ENCODE measurements around the gene CREB3L2. TPM values are rescaled to one million over a fixed set of nuclear protein-coding genes. Genes with fewer than 3 reads are reported as not detected.

CREB3L2 gene
- total and polyA plus RNA-seq, 2 of the 13 experiments (the other 11 are each of a cell fraction or from before 2014, with no cell fraction given): 22.1 to 41.1 TPM

DNA sequence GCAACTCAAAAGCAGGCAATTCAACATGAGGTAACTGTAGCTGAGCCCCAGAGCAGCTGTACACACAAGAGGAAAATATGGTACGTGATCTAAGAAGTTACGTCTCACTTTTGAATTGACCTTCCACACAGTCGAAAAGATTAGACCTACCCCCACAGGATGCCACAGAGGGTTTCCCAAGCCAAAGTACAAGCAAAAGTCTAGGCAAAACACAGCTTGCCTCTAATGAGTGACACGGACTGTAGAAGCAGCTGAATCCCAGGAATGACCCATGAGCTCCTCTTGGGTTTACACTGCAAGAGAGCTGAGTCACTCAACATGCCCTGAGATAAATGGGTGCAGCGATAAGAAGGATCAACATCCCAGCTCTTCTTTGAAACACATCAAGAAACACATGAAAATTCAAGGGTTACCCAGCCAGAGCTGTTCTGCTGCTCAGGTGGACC, 9.8 kb downstream of the CREB3L2 start (continued):
- TF ChIP-seq TP53 (CRISPR knock-in tag; conservative IDR thresholded peaks at IDR 0.05) (0 out of 2 replicates have a peak, but pooled peaks have one; percentile 60), GATAD2A (CRISPR knock-in tag; IDR thresholded peaks at IDR 0.05) (peak; percentile 76), MLLT10 (CRISPR knock-in tag; IDR thresholded peaks at IDR 0.05) (no peak), KDM3A (CRISPR knock-in tag; IDR thresholded peaks at IDR 0.05; ENCODE audit: low read depth) (no peak), KAT8 (CRISPR knock-in tag; IDR thresholded peaks at IDR 0.05) (0 out of 2 replicates have a peak, but pooled peaks have one; percentile 10), NAIF1 (CRISPR knock-in tag; IDR thresholded peaks at IDR 0.05; ENCODE audit: borderline replicate concordance) (0 out of 2 replicates have a peak, but pooled peaks have one; percentile 45), KDM5A (IDR thresholded peaks at IDR 0.05; ENCODE audit: borderline replicate concordance, low read length) (no peak), MIXL1 (CRISPR knock-in tag; IDR thresholded peaks at IDR 0.05) (peak; percentile 79), ZNF598 (CRISPR knock-in tag; IDR thresholded peaks at IDR 0.05; ENCODE audit: borderline replicate concordance) (no peak), KMT2A (CRISPR knock-in tag; IDR thresholded peaks at IDR 0.05) (peak; percentile 87), MED1 (CRISPR knock-in tag; IDR thresholded peaks at IDR 0.05) (peak; percentile 98), ZBTB20 (CRISPR knock-in tag; IDR thresholded peaks at IDR 0.05; ENCODE audit: borderline replicate concordance, low read depth) (peak; percentile 59; the same call in 1 of the 2 replicates), SNAI1 (CRISPR knock-in tag; IDR thresholded peaks at IDR 0.05; ENCODE audit: borderline replicate concordance) (no peak), KLF9 (CRISPR knock-in tag; IDR thresholded peaks at IDR 0.05; ENCODE audit: low read depth) (0 out of 2 replicates have a peak, but pooled peaks have one; percentile 20), SUZ12 (IDR thresholded peaks at IDR 0.05; ENCODE audit: low read depth, low read length) (no peak), RFXAP (CRISPR knock-in tag; IDR thresholded peaks at IDR 0.05; ENCODE audit: borderline replicate concordance) (no peak), CREM (IDR thresholded peaks at IDR 0.05) (peak; percentile 85), CREM (CRISPR knock-in tag; IDR thresholded peaks at IDR 0.05) (no peak), FOXJ3 (CRISPR knock-in tag; IDR thresholded peaks at IDR 0.05; ENCODE audit: borderline replicate concordance) (peak; percentile 71)
- TF ChIP-seq, protein P1, sequence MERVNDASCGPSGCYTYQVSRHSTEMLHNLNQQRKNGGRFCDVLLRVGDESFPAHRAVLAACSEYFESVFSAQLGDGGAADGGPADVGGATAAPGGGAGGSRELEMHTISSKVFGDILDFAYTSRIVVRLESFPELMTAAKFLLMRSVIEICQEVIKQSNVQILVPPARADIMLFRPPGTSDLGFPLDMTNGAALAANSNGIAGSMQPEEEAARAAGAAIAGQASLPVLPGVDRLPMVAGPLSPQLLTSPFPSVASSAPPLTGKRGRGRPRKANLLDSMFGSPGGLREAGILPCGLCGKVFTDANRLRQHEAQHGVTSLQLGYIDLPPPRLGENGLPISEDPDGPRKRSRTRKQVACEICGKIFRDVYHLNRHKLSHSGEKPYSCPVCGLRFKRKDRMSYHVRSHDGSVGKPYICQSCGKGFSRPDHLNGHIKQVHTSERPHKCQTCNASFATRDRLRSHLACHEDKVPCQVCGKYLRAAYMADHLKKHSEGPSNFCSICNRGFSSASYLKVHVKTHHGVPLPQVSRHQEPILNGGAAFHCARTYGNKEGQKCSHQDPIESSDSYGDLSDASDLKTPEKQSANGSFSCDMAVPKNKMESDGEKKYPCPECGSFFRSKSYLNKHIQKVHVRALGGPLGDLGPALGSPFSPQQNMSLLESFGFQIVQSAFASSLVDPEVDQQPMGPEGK (CRISPR knock-in tag; IDR thresholded peaks at IDR 0.05): peak; percentile 62
- TF ChIP-seq, protein P2, sequence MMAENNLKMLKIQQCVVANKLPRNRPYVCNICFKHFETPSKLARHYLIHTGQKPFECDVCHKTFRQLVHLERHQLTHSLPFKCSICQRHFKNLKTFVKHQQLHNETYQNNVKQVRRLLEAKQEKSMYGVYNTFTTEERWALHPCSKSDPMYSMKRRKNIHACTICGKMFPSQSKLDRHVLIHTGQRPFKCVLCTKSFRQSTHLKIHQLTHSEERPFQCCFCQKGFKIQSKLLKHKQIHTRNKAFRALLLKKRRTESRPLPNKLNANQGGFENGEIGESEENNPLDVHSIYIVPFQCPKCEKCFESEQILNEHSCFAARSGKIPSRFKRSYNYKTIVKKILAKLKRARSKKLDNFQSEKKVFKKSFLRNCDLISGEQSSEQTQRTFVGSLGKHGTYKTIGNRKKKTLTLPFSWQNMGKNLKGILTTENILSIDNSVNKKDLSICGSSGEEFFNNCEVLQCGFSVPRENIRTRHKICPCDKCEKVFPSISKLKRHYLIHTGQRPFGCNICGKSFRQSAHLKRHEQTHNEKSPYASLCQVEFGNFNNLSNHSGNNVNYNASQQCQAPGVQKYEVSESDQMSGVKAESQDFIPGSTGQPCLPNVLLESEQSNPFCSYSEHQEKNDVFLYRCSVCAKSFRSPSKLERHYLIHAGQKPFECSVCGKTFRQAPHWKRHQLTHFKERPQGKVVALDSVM (CRISPR knock-in tag; IDR thresholded peaks at IDR 0.05): no peak
- TF ChIP-seq, protein P3, sequence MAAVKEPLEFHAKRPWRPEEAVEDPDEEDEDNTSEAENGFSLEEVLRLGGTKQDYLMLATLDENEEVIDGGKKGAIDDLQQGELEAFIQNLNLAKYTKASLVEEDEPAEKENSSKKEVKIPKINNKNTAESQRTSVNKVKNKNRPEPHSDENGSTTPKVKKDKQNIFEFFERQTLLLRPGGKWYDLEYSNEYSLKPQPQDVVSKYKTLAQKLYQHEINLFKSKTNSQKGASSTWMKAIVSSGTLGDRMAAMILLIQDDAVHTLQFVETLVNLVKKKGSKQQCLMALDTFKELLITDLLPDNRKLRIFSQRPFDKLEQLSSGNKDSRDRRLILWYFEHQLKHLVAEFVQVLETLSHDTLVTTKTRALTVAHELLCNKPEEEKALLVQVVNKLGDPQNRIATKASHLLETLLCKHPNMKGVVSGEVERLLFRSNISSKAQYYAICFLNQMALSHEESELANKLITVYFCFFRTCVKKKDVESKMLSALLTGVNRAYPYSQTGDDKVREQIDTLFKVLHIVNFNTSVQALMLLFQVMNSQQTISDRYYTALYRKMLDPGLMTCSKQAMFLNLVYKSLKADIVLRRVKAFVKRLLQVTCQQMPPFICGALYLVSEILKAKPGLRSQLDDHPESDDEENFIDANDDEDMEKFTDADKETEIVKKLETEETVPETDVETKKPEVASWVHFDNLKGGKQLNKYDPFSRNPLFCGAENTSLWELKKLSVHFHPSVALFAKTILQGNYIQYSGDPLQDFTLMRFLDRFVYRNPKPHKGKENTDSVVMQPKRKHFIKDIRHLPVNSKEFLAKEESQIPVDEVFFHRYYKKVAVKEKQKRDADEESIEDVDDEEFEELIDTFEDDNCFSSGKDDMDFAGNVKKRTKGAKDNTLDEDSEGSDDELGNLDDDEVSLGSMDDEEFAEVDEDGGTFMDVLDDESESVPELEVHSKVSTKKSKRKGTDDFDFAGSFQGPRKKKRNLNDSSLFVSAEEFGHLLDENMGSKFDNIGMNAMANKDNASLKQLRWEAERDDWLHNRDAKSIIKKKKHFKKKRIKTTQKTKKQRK (IDR thresholded peaks at IDR 0.05; ENCODE audit: low read length): no peak
- TF ChIP-seq, protein P4, sequence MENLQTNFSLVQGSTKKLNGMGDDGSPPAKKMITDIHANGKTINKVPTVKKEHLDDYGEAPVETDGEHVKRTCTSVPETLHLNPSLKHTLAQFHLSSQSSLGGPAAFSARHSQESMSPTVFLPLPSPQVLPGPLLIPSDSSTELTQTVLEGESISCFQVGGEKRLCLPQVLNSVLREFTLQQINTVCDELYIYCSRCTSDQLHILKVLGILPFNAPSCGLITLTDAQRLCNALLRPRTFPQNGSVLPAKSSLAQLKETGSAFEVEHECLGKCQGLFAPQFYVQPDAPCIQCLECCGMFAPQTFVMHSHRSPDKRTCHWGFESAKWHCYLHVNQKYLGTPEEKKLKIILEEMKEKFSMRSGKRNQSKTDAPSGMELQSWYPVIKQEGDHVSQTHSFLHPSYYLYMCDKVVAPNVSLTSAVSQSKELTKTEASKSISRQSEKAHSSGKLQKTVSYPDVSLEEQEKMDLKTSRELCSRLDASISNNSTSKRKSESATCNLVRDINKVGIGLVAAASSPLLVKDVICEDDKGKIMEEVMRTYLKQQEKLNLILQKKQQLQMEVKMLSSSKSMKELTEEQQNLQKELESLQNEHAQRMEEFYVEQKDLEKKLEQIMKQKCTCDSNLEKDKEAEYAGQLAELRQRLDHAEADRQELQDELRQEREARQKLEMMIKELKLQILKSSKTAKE (CRISPR knock-in tag; IDR thresholded peaks at IDR 0.05; ENCODE audit: borderline replicate concordance): peak; percentile 73
